ENCODE results near the gene SPCS1. TPM values are rescaled to one million over a fixed set of nuclear protein-coding genes. Genes with fewer than 3 reads are reported as not detected.

The SPCS1 gene
- total RNA-seq, 1 experiment from 2014 or later = 133 TPM

DNA sequence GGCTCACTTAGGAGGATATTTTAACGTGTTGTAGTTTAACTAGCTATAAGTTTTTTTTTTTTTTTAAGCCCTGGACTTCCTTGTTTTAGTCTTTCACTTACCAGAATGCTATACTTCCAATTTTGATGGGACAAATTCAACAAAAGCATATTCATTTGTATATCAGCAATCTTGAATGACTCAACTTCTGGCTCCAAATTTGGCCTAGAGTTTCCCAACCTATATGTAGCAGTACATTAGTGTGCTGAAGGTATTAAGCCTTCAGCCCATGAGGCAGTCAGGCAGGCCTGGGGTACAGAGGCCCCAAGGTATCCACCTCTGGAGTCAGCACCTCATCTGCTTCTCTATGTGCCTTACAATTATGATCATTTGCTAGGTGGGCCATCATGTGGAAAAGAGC lies 26.1 kb upstream of the SPCS1 start:
- Histone ChIP-seq H3K79me2 (ENCODE audit: low read length) (peaks cover 66% of the 10 kb centered on the region), H3K27me3 (ENCODE audit: low read length) (no peaks in the 10 kb centered on the region), H3K4me3 (ENCODE audit: low read length) (no peak overlapping the region), H3F3A (ENCODE audit: low read length, unreplicated experiment) (no peaks in the 10 kb centered on the region), H3K36me3 (ENCODE audit: low read depth, low read length) (peaks cover 43% of the 10 kb centered on the region), H3K27ac (ENCODE audit: low read length) (no peak overlapping the region), H2AFZ (ENCODE audit: low read length) (no peak overlapping the region), H3K9me3 (ENCODE audit: low read length) (no peaks in the 10 kb centered on the region), H3K4me2 (ENCODE audit: low read length) (no peak overlapping the region), H3K4me1 (ENCODE audit: insufficient read depth, low read length) (peaks cover 26% of the 10 kb centered on the region), H3K9me2 (replicated peaks; ENCODE audit: low read length) (no peaks in the 10 kb centered on the region), H4K20me1 (ENCODE audit: low read length) (no peaks in the 10 kb centered on the region), H3K9ac (ENCODE audit: low read length) (no peak overlapping the region)
- ChIA-PET CTCF (no interaction called here), POLR2A (ENCODE audit: unreplicated experiment) (no interaction called here)
- TF ChIP-seq EZH2phosphoT487 (IDR thresholded peaks at IDR 0.05; ENCODE audit: borderline replicate concordance, low read length) (no peak), EZH2 (IDR thresholded peaks at IDR 0.05; ENCODE audit: low read length, unreplicated experiment) (no peak)
- TF ChIP-seq, protein P1, sequence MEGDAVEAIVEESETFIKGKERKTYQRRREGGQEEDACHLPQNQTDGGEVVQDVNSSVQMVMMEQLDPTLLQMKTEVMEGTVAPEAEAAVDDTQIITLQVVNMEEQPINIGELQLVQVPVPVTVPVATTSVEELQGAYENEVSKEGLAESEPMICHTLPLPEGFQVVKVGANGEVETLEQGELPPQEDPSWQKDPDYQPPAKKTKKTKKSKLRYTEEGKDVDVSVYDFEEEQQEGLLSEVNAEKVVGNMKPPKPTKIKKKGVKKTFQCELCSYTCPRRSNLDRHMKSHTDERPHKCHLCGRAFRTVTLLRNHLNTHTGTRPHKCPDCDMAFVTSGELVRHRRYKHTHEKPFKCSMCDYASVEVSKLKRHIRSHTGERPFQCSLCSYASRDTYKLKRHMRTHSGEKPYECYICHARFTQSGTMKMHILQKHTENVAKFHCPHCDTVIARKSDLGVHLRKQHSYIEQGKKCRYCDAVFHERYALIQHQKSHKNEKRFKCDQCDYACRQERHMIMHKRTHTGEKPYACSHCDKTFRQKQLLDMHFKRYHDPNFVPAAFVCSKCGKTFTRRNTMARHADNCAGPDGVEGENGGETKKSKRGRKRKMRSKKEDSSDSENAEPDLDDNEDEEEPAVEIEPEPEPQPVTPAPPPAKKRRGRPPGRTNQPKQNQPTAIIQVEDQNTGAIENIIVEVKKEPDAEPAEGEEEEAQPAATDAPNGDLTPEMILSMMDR (conservative IDR thresholded peaks at IDR 0.05; ENCODE audit: low read depth, low read length) = no peak
- BruUV-seq (replicated peaks) = no TSS peak
- DNase-seq = no peak
- intact Hi-C loops (cut with micrococcal nuclease) = loop anchor here (10.0 kb wide), 1 partner anchor 145 kb away; the partner anchor contains the start of genes NT5DC2 and UQCC5
- ATAC-seq = no peak

- Histone ChIP-seq H3K27me3 (ENCODE audit: low read length) (no peaks in the 10 kb centered on the region), H2AFZ (ENCODE audit: low read length) (no peak overlapping the region), H4K20me1 (ENCODE audit: low read length) (peaks cover 2% of the 10 kb centered on the region), H3K79me2 (ENCODE audit: low read length) (peaks cover 73% of the 10 kb centered on the region), H3K4me1 (ENCODE audit: insufficient read depth, low read length) (peaks cover 26% of the 10 kb centered on the region), H3K9ac (ENCODE audit: low read length) (peak overlapping the region; percentile 2; the same call in 1 of the 2 replicates), H3F3A (ENCODE audit: low read length, unreplicated experiment) (no peaks in the 10 kb centered on the region), H3K9me3 (ENCODE audit: low read length) (no peaks in the 10 kb centered on the region), H3K4me2 (ENCODE audit: low read length) (peak overlapping the region; percentile 29), H3K36me3 (ENCODE audit: low read depth, low read length) (peaks cover 32% of the 10 kb centered on the region), H3K9me2 (replicated peaks; ENCODE audit: low read length) (no peaks in the 10 kb centered on the region), H3K4me3 (ENCODE audit: low read length) (no peak overlapping the region), H3K27ac (ENCODE audit: low read length) (peak overlapping the region; percentile 42)
- POLR2A ChIA-PET (ENCODE audit: unreplicated experiment) = interaction anchor here (0.5 kb wide), 1 partner anchor 45 kb away, joined by 5 read pairs; no protein-coding TSS in a partner anchor
- CTCF ChIA-PET = no interaction called here
- intact Hi-C loops (cut with micrococcal nuclease) = loop anchor here (10.0 kb wide), 1 partner anchor 147 kb away; the partner anchor contains the start of genes NT5DC2 and UQCC5
- ATAC-seq (no peak), DNase-seq (no peak)
- no TSS peak for BruUV-seq (replicated peaks)
- TF ChIP-seq, protein P1 (conservative IDR thresholded peaks at IDR 0.05; ENCODE audit: low read depth, low read length) = no peak
- TF ChIP-seq EZH2 (IDR thresholded peaks at IDR 0.05; ENCODE audit: low read length, unreplicated experiment) = no peak
- TF ChIP-seq EZH2phosphoT487 (IDR thresholded peaks at IDR 0.05; ENCODE audit: borderline replicate concordance, low read length) = no peak
Observed at GRCh38 chr3:52681596-52681995, 24.3 kb upstream of the SPCS1 start.

- ATAC-seq = peak; percentile 17; the same call in 1 of the 2 replicates
Observed at GRCh38 chr3:52682016-52682415, 23.9 kb upstream of the SPCS1 start.

More at GRCh38 chr3:52682016-52682415, 23.9 kb upstream of the SPCS1 start:
- Histone ChIP-seq H3K9ac (ENCODE audit: low read length) (peak overlapping the region; percentile 2; the same call in 1 of the 2 replicates), H3K4me3 (ENCODE audit: low read length) (no peak overlapping the region), H3K9me2 (replicated peaks; ENCODE audit: low read length) (no peaks in the 10 kb centered on the region), H2AFZ (ENCODE audit: low read length) (no peak overlapping the region), H3K27ac (ENCODE audit: low read length) (peak overlapping the region; percentile 42), H3K4me2 (ENCODE audit: low read length) (peak overlapping the region; percentile 29), H3K27me3 (ENCODE audit: low read length) (no peaks in the 10 kb centered on the region), H3K4me1 (ENCODE audit: insufficient read depth, low read length) (peaks cover 28% of the 10 kb centered on the region), H3F3A (ENCODE audit: low read length, unreplicated experiment) (no peaks in the 10 kb centered on the region), H3K36me3 (ENCODE audit: low read depth, low read length) (peaks cover 32% of the 10 kb centered on the region), H4K20me1 (ENCODE audit: low read length) (peaks cover 6% of the 10 kb centered on the region), H3K79me2 (ENCODE audit: low read length) (peaks cover 77% of the 10 kb centered on the region), H3K9me3 (ENCODE audit: low read length) (no peaks in the 10 kb centered on the region)
- intact Hi-C loops (cut with micrococcal nuclease) = loop anchor here (10.0 kb wide), 1 partner anchor 147 kb away; the partner anchor contains the start of genes NT5DC2 and UQCC5
- ChIA-PET CTCF (no interaction called here), POLR2A (ENCODE audit: unreplicated experiment) (interaction anchor here (0.5 kb wide), 1 partner anchor 45 kb away, joined by 5 read pairs; no protein-coding TSS in a partner anchor)
- peak; percentile 91 for DNase-seq
- BruUV-seq (replicated peaks) = no TSS peak
- TF ChIP-seq, protein P1 (conservative IDR thresholded peaks at IDR 0.05; ENCODE audit: low read depth, low read length) = peak; percentile 56
- no peak for TF ChIP-seq EZH2 (IDR thresholded peaks at IDR 0.05; ENCODE audit: low read length, unreplicated experiment)
